Measurements from ENCODE around the gene INSIG1.

INSIG1 gene

DNA sequence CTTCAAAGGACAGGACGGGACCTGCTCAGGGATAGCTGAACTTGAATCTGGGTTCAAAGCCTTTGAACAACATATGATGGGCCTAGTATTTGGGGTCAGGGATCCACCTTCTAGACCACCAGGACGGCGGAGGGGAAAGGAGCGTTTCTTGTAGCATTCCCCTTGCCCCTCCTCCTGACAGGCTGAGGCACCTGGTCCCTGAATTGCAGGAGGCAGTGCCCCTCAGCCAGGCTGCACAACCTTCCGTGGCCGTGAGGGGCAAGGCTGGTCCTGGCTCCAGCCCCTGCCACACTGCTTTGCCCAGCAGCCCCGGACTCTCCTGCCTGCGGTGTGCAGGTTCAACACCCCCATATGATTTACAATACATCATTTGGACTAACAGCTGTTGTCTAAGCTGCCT lies 58.1 kb downstream of the INSIG1 start:
- H3K14ac ChIP-seq (ENCODE audit: low read length): no peak overlapping the region
- no peak overlapping the region for H3K4me2 ChIP-seq (ENCODE audit: insufficient read depth, low read length, poor library complexity, severe bottlenecking)
- H3K36me3 ChIP-seq (replicated peaks in 1 of 2; ENCODE audit: control insufficient read depth in 2 of 2, insufficient read depth in 2 of 2, low read length in 2 of 2): no peaks in the 10 kb centered on the region
- no peaks in the 10 kb centered on the region for H3K79me1 ChIP-seq (ENCODE audit: low read depth, low read length)
- H2BK12ac ChIP-seq (ENCODE audit: low read length): no peak overlapping the region
- H3K27me3 ChIP-seq (ENCODE audit: control insufficient read depth in 3 of 3, insufficient read depth in 3 of 3, low read depth in 1 of 3, low read length in 3 of 3): peaks cover 0 to 63% (median 2%) of the 10 kb centered on the region in 3 experiments
- H2AFZ ChIP-seq (ENCODE audit: low read length): no peak overlapping the region
- no peak overlapping the region for H2BK15ac ChIP-seq (ENCODE audit: low read length)
- no peak overlapping the region for H3K4me3 ChIP-seq (ENCODE audit: low read length in 2 of 2)
- H3K23ac ChIP-seq (ENCODE audit: low read depth, low read length, poor library complexity): peak overlapping the region; percentile 30
- no peak overlapping the region for H2BK120ac ChIP-seq (ENCODE audit: low read depth, low read length)
- H2BK5ac ChIP-seq (ENCODE audit: low read length): no peak overlapping the region
- H3K9me3 ChIP-seq (replicated peaks in 1 of 2; ENCODE audit: control insufficient read depth in 2 of 2, insufficient read depth in 1 of 2, low read depth in 1 of 2, low read length in 2 of 2): peaks cover 0 to 6% of the 10 kb centered on the region in 2 donors
- H3K27ac ChIP-seq (replicated peaks; ENCODE audit: low read length): no peak overlapping the region
- peaks cover 0 to 2% of the 10 kb centered on the region in 2 donors for H3K4me1 ChIP-seq (ENCODE audit: control insufficient read depth in 2 of 2, insufficient read depth in 1 of 2, low read depth in 1 of 2, low read length in 2 of 2)
- H2AK5ac ChIP-seq (ENCODE audit: low read depth, low read length): no peak overlapping the region
- H3K9ac ChIP-seq (ENCODE audit: low read depth, low read length, poor library complexity): no peak overlapping the region
- no CpG with 5 or more reads among the region's 8 CpGs for WGBS, 2 donors (ENCODE audit: extremely low coverage in 2 of 2, insufficient read length in 2 of 2, insufficient replicate concordance in 1 of 2)
- no peak overlapping the region for H3K18ac ChIP-seq (ENCODE audit: low read length)
- H4K91ac ChIP-seq (ENCODE audit: low read depth, low read length, poor library complexity): no peak overlapping the region
- H3K4ac ChIP-seq (ENCODE audit: low read length): no peak overlapping the region
- DNase-seq (ENCODE audit: low spot score): no peak
- H4K8ac ChIP-seq (ENCODE audit: low read depth, low read length): no peak overlapping the region

DNA sequence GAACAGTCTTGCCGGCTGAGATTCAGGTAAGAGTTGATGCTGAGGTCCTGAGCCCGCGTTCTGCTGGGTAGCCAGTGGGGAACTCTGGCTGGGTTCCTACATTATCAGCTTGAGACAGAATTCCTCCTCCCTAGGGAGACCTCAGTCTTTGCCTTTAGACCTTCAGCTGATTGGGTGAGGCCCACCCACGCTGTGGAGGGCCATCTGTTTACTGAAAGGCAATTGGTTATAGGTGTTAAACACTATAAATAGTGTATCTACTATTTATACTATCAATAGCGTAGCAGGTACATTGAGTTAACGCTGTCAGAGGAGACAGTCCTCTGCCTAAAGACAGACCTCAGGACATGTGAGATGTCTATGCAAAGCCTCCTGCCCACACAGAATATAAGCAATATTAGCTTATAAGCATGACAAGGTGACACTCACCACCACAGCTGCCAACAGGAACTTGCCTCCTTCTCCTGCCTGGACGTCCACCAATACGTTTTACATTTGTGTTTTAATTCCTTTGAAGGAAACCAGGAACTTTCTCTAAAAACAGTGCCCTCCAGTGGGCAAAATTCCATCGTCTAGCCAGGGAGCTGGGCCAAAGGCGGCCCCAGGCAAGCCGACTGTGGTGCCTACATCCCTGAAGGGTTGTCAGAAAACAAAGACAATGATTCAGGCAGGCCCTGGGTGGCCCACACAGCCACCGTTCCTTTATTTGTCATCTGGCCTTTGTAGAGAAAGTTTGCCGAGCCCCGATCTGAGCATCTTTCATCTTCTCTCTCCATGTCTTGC lies 58.8 kb downstream of the INSIG1 start:
- H4K8ac ChIP-seq (ENCODE audit: low read depth, low read length): no peak overlapping the region
- H3K9me3 ChIP-seq (replicated peaks in 1 of 2; ENCODE audit: control insufficient read depth in 2 of 2, insufficient read depth in 1 of 2, low read depth in 1 of 2, low read length in 2 of 2): peaks cover 0 to 6% of the 10 kb centered on the region in 2 donors
- no peak overlapping the region for H4K91ac ChIP-seq (ENCODE audit: low read depth, low read length, poor library complexity)
- H3K18ac ChIP-seq (ENCODE audit: low read length): no peak overlapping the region
- H2AK5ac ChIP-seq (ENCODE audit: low read depth, low read length): peak overlapping the region; percentile 27
- no peak overlapping the region for H3K4me2 ChIP-seq (ENCODE audit: insufficient read depth, low read length, poor library complexity, severe bottlenecking)
- H3K79me1 ChIP-seq (ENCODE audit: low read depth, low read length): no peaks in the 10 kb centered on the region
- H2BK12ac ChIP-seq (ENCODE audit: low read length): no peak overlapping the region
- H3K27me3 ChIP-seq (ENCODE audit: control insufficient read depth in 3 of 3, insufficient read depth in 3 of 3, low read depth in 1 of 3, low read length in 3 of 3): peaks cover 0 to 70% (median 2%) of the 10 kb centered on the region in 3 experiments
- no peak overlapping the region for H3K27ac ChIP-seq (replicated peaks; ENCODE audit: low read length)
- H3K4me1 ChIP-seq (ENCODE audit: control insufficient read depth in 2 of 2, insufficient read depth in 1 of 2, low read depth in 1 of 2, low read length in 2 of 2): peaks cover 0 to 2% of the 10 kb centered on the region in 2 donors
- no peak for DNase-seq (ENCODE audit: low spot score)
- WGBS, 2 donors (ENCODE audit: extremely low coverage in 2 of 2, insufficient read length in 2 of 2, insufficient replicate concordance in 1 of 2): no CpG with 5 or more reads among the region's 14 CpGs
- H2BK5ac ChIP-seq (ENCODE audit: low read length): no peak overlapping the region
- no peak overlapping the region for H3K9ac ChIP-seq (ENCODE audit: low read depth, low read length, poor library complexity)
- H3K23ac ChIP-seq (ENCODE audit: low read depth, low read length, poor library complexity): no peak overlapping the region
- H3K36me3 ChIP-seq (replicated peaks in 1 of 2; ENCODE audit: control insufficient read depth in 2 of 2, insufficient read depth in 2 of 2, low read length in 2 of 2): no peaks in the 10 kb centered on the region
- H3K4ac ChIP-seq (ENCODE audit: low read length): no peak overlapping the region
- no peak overlapping the region for H3K14ac ChIP-seq (ENCODE audit: low read length)
- no peak overlapping the region for H3K4me3 ChIP-seq (ENCODE audit: low read length in 2 of 2)
- no peak overlapping the region for H2BK15ac ChIP-seq (ENCODE audit: low read length)
- H2BK120ac ChIP-seq (ENCODE audit: low read depth, low read length): no peak overlapping the region
- H2AFZ ChIP-seq (ENCODE audit: low read length): no peak overlapping the region

DNA sequence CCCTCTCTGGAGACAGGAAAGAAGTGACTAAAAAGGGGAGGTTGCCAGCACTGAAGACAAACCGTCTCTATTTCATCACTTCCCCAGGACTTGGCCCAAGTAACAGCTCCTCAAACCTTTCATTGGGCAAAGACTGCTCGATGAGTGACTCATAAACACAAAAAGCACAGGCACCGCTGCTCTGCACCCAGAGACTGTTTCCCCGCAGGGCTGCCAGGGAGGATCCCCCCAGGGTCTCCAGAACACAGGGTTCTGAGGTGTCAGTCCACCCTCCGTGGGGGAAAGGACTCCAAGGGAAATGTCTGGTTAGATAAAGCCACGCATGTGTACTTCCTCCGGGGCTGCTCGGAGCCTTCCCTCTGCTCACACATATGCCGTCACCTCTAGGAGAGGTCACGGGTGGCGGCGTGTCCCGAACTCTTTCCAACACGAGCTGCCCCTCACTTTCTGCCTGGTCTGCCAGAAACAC lies 59.9 kb downstream of the INSIG1 start:
- peaks cover 0 to 6% of the 10 kb centered on the region in 2 donors for H3K9me3 ChIP-seq (replicated peaks in 1 of 2; ENCODE audit: control insufficient read depth in 2 of 2, insufficient read depth in 1 of 2, low read depth in 1 of 2, low read length in 2 of 2)
- H3K36me3 ChIP-seq (replicated peaks in 1 of 2; ENCODE audit: control insufficient read depth in 2 of 2, insufficient read depth in 2 of 2, low read length in 2 of 2): no peaks in the 10 kb centered on the region
- no peak overlapping the region for H3K4me3 ChIP-seq (ENCODE audit: low read length in 2 of 2)
- DNase-seq (ENCODE audit: low spot score): no peak
- no peak overlapping the region for H3K4ac ChIP-seq (ENCODE audit: low read length)
- H3K9ac ChIP-seq (ENCODE audit: low read depth, low read length, poor library complexity): no peak overlapping the region
- no peak overlapping the region for H2BK12ac ChIP-seq (ENCODE audit: low read length)
- H3K27ac ChIP-seq (replicated peaks; ENCODE audit: low read length): no peak overlapping the region
- no CpG with 5 or more reads among the region's 14 CpGs for WGBS, 2 donors (ENCODE audit: extremely low coverage in 2 of 2, insufficient read length in 2 of 2, insufficient replicate concordance in 1 of 2)
- no peak overlapping the region for H2AFZ ChIP-seq (ENCODE audit: low read length)
- no peak overlapping the region for H4K8ac ChIP-seq (ENCODE audit: low read depth, low read length)
- H3K18ac ChIP-seq (ENCODE audit: low read length): no peak overlapping the region
- H3K27me3 ChIP-seq (ENCODE audit: control insufficient read depth in 3 of 3, insufficient read depth in 3 of 3, low read depth in 1 of 3, low read length in 3 of 3): peaks cover 0 to 80% (median 2%) of the 10 kb centered on the region in 3 experiments
- H2BK5ac ChIP-seq (ENCODE audit: low read length): no peak overlapping the region
- H3K4me1 ChIP-seq (ENCODE audit: control insufficient read depth in 2 of 2, insufficient read depth in 1 of 2, low read depth in 1 of 2, low read length in 2 of 2): peaks cover 0 to 2% of the 10 kb centered on the region in 2 donors
- H4K91ac ChIP-seq (ENCODE audit: low read depth, low read length, poor library complexity): no peak overlapping the region
- H3K14ac ChIP-seq (ENCODE audit: low read length): no peak overlapping the region
- H3K23ac ChIP-seq (ENCODE audit: low read depth, low read length, poor library complexity): no peak overlapping the region
- no peak overlapping the region for H2AK5ac ChIP-seq (ENCODE audit: low read depth, low read length)
- no peak overlapping the region for H3K4me2 ChIP-seq (ENCODE audit: insufficient read depth, low read length, poor library complexity, severe bottlenecking)
- H2BK120ac ChIP-seq (ENCODE audit: low read depth, low read length): no peak overlapping the region
- no peak overlapping the region for H2BK15ac ChIP-seq (ENCODE audit: low read length)
- no peaks in the 10 kb centered on the region for H3K79me1 ChIP-seq (ENCODE audit: low read depth, low read length)

DNA sequence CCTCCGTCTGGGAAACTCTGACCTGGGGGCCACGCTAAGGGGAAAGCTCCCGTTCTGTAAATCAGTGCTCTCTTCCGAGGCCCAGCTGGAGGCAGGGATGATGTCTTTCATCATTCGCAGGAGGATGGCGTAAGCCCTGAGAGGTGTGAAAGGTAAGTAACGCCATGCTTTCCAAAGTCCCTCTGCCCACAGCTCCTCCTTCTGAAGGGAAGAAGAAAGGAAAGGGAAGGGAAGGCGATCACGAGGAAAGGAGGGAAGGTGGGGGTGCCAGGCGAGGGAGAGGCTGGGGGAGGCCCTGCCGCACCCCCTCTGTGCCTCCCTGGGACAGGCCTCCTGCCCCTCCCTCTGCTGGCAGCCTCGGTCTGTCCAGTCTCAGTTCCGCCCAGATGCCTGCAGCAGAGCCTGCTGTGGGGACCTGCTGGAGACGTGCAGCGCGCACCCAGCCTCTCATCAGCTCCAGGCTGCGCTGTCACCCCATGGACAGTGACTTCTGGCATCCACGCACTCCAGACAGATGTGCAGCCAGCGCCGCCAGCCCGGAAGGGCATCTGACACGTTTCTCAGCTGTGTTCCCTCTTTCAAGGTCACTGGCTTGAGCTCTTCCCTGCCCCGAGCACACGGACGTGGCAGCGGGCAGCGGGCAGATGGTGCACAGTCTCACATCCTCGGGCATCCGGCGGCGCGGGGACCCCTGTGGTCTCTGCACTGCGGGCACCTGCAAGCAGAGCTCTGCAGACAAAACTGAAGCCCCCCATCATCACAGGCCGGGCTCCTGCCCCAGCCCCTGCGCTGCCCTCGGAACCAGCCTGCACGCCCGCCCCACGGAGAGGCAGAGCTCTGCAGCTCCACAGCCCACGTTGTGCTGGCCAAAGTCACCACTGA lies 60.6 kb downstream of the INSIG1 start:
- no peak overlapping the region for H3K27ac ChIP-seq (replicated peaks; ENCODE audit: low read length)
- H2AFZ ChIP-seq (ENCODE audit: low read length): no peak overlapping the region
- peak overlapping the region; percentile 46 for H2BK15ac ChIP-seq (ENCODE audit: low read length)
- no peak overlapping the region for H2BK5ac ChIP-seq (ENCODE audit: low read length)
- no peak overlapping the region for H3K14ac ChIP-seq (ENCODE audit: low read length)
- no peak overlapping the region for H2AK5ac ChIP-seq (ENCODE audit: low read depth, low read length)
- H2BK12ac ChIP-seq (ENCODE audit: low read length): peak overlapping the region; percentile 86
- H3K4me3 ChIP-seq (ENCODE audit: low read length in 2 of 2): no peak overlapping the region
- peaks cover 0 to 81% (median 2%) of the 10 kb centered on the region in 3 experiments for H3K27me3 ChIP-seq (ENCODE audit: control insufficient read depth in 3 of 3, insufficient read depth in 3 of 3, low read depth in 1 of 3, low read length in 3 of 3)
- H3K4ac ChIP-seq (ENCODE audit: low read length): no peak overlapping the region
- H3K18ac ChIP-seq (ENCODE audit: low read length): peak overlapping the region; percentile 81
- H3K9ac ChIP-seq (ENCODE audit: low read depth, low read length, poor library complexity): no peak overlapping the region
- no peaks in the 10 kb centered on the region for H3K79me1 ChIP-seq (ENCODE audit: low read depth, low read length)
- no peak overlapping the region for H2BK120ac ChIP-seq (ENCODE audit: low read depth, low read length)
- H4K91ac ChIP-seq (ENCODE audit: low read depth, low read length, poor library complexity): no peak overlapping the region
- H3K23ac ChIP-seq (ENCODE audit: low read depth, low read length, poor library complexity): peak overlapping the region; percentile 81
- no CpG with 5 or more reads among the region's 40 CpGs for WGBS, 2 donors (ENCODE audit: extremely low coverage in 2 of 2, insufficient read length in 2 of 2, insufficient replicate concordance in 1 of 2)
- no peak overlapping the region for H3K4me2 ChIP-seq (ENCODE audit: insufficient read depth, low read length, poor library complexity, severe bottlenecking)
- no peak for DNase-seq (ENCODE audit: low spot score)
- H3K4me1 ChIP-seq (ENCODE audit: control insufficient read depth in 2 of 2, insufficient read depth in 1 of 2, low read depth in 1 of 2, low read length in 2 of 2): peaks cover 0 to 2% of the 10 kb centered on the region in 2 donors
- H4K8ac ChIP-seq (ENCODE audit: low read depth, low read length): peak overlapping the region; percentile 8
- peaks cover 0 to 6% of the 10 kb centered on the region in 2 donors for H3K9me3 ChIP-seq (replicated peaks in 1 of 2; ENCODE audit: control insufficient read depth in 2 of 2, insufficient read depth in 1 of 2, low read depth in 1 of 2, low read length in 2 of 2)
- no peaks in the 10 kb centered on the region for H3K36me3 ChIP-seq (replicated peaks in 1 of 2; ENCODE audit: control insufficient read depth in 2 of 2, insufficient read depth in 2 of 2, low read length in 2 of 2)

Measured in neuronal stem cell (in vitro differentiated cells).